HG03103 (cell line): ENCODE data around the gene B9D1.
A peak's percentile ranks its signal among the peaks of the same experiment; 100 is the strongest.

ENCODE experiments used
- ATAC-seq: cut with Tn5 transposase; IDR thresholded peaks from one replicate; pipeline ENCODE4 v1.9.1; 2021; ENCODE audit warnings: low read depth; ENCODE audit not compliant: unreplicated experiment

B9D1 gene

DNA sequence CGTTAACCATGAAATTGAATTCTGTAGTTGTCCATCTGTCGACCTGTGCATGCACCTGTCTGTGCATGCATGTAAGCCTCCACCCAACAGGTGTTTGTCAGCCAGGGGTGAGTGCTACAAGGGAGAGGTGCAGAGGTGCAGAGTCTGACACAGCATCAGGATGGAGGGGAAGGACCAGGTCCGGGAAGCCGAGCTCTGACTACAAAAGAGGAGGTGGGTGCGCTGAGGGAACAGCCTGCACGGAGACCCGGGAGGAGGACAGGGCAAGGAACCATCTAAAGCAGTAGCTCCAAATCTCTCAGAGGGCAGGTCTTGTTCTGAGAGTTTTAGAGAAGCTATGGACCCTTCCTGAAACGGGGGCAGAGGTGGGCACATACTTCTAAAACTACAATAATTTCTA, 54.1 kb downstream of the B9D1 start:
- ATAC-seq = no peak

DNA sequence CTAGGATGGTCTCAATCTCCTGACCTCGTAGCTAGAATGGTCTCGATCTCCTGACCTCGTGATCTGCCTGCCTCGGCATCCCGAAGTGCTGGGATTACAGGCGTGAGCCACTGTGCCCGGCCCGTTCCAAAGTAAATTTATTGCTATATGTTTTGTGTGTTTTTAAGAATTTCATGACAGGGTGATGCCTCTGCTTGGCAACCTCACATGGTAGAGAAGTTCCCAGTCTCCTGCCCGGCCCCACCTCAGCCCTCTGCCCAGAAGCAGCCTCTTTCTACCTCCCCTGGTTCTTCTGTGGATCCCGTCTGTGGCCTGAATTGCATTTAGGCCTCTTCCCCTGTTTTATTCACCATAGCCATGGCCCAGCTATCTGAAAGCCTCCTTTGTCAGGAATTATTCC, 55.0 kb downstream of the B9D1 start:
- no peak for ATAC-seq

DNA sequence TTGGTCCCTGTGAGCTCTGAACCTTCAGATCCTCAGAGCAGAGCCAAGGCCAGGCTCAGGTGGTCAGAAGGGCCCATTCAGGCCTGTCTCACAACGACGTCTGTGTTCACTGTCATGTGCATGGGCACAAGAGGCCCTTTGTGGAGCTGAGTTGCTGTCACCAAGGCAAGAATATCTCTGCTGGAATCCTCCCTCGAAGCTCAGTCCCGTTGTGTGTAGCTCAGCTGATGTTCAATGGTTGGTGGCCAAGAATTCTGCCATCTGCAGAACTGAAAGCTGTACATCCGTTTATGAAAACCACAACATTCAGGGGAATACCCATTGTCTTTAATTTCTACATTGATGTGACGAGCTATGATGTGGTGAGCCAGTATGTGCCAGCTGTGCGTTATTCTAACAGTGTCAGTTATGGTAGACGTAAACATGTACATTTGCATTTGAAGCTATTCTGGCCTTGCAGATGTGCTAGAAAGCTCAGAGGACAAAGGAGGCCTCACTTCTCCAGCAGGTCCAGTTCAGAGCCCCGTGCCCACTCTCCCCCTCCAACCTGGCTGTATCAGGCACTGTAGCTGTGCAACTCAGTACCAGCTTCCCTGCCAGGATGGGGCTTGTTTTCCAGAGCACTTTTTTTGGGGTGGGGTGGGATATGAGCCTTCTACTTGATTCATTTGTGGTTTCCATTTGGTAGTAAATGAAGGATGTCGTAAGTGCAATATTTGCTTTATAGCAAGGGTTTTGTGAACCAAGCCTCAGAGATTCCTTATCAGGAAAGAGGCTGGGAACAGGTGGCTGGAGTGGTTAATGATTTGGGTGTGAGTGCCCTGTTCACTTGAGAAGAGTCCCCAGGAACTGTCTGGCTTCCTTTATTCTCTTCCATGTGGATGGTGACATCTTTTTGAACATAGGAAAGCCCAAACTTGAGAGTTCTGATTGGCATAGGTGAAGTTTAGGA, 56.1 kb downstream of the B9D1 start:
- peak; percentile 77 for ATAC-seq

DNA sequence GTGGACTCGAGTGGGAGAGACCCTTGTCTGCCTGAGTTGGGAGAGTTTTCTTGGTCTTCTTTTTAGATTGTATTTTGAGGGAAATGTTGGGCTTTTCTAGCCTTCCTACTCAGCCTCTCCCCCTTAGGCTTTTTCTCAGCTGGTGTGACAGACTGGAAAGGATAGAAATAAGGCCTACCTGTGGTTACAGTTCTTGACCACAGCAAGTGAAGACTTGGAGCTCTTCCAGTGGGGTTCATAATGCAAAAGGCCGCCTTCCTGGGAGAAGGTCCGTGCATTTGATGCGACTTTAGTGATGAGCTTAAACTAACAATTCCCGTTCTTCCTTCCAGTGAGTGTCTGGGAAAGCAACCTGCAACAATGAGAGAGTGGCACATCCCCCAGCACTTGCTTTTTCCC, 56.8 kb downstream of the B9D1 start:
- no peak for ATAC-seq

DNA sequence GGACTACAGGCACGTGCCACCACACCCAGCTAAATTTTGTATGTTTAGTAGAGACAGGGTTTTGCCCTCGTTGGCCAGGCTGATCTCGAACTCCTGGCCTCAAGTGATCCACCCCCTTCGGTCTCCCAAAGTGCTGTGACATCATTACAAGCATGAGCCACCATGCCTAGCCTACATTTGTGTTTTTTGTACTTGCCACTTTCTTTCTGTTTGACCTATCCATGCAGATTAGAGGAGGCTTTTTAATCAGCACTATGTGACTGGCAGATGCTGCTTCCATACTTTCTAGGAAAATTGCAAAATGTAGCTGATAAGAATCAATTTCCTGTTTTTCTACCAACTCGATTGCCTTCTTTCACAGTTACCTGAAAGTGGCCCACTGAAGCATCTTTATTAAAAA, 57.3 kb downstream of the B9D1 start:
- ATAC-seq = no peak

DNA sequence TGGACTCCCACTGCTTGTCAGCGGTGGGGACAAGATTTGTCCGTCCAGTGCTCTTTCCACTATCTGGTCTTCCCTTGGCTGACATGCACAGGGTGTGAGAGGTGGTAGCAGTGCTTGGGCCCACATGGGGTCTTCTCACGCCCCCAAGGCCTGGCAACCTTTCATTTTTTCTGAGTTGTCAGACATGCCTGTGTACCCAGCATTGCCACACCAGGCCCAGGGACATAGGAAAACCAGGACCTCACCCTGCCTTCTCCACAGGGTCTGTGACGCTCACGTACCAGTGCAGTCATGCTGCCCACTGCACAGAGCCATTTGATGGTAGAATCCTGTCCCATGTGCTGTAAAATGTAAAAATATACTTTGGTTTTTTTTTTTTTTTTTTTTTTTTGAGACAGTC, 57.8 kb downstream of the B9D1 start:
- no peak for ATAC-seq

DNA sequence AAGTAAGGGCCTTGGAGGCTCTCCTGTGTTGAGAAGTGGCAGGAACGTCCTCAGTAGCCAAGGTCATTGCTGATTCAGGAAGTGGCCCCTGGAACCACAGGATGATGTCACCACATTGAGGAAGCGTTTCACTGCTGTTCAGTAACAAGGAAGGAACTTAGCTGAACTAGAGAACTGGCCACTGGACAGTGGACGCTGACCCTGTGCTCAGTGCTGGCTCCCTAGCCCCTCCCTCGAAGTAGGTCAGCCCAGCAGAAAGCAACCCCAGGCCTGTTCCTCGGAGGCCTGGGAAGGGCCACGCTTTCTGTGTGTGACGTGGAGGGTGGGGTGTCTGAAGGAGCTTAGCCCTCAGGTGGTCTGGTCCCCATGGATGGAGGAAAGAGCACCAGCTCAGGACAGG, 58.3 kb downstream of the B9D1 start:
- ATAC-seq = no peak

DNA sequence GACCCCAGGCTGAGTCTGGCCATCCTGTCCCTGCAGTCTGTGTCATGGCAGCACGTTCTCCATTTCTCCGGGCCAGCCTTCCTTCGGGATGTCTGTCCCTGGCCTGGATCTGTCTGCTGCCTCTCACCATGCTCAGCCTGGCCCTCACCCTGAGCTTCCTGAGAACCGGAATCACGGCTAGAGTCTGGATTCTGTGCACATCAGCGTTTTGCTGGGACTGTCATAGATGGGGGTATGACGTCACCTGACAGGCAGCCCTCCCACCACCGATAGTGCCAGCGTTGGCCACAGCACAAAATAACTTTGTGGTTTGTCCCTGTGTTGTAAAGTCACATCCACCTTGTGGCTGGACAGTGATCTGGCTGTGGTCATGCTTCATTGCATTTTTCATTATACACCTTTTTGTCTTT, 59.2 kb downstream of the B9D1 start:
- no peak for ATAC-seq

DNA sequence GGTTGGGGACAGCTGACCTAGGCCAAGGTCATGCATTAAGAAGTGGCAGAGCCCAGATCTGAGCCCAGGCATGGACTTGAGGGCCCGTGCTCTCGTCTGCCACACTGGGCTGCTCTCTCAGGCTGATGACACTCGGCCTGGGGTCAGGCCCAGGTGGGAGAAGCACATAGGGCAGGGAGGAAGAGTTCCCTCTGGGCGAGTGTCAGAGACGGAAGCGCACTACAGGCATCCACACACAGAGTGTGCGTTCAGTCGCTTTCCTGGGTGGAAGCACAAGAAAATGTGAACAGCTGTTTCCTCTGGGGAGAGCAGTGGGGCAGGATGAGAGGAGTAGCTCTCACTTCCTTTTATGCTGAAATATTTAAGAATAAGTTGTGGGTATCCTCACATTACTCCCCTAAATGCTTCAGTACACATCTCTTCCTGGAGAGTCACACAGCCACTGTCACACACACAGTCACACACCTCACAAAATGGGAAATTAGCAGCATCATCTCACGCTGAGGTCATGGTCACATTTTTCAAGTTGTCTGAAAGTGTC, 59.7 kb downstream of the B9D1 start:
- no peak for ATAC-seq

DNA sequence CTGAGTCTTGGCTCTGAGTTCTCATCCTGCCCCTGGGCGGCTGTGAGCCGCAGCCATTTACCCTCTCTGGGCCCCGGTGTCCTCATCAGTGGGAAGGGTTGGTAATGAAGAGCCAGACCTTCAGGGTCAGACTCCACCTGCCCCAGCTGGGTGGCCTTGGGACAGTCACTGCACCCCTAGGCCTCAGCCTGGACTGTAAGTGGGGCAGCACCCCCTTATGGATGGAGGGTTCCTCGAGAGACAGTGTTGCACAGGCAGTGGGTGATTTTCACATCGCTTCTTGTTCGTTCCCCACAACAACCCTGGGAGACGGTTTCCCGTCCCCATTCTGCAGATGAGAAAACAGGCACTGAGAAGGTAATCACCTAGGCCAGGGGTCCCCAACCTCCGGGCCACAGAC, 60.5 kb downstream of the B9D1 start:
- no peak for ATAC-seq

DNA sequence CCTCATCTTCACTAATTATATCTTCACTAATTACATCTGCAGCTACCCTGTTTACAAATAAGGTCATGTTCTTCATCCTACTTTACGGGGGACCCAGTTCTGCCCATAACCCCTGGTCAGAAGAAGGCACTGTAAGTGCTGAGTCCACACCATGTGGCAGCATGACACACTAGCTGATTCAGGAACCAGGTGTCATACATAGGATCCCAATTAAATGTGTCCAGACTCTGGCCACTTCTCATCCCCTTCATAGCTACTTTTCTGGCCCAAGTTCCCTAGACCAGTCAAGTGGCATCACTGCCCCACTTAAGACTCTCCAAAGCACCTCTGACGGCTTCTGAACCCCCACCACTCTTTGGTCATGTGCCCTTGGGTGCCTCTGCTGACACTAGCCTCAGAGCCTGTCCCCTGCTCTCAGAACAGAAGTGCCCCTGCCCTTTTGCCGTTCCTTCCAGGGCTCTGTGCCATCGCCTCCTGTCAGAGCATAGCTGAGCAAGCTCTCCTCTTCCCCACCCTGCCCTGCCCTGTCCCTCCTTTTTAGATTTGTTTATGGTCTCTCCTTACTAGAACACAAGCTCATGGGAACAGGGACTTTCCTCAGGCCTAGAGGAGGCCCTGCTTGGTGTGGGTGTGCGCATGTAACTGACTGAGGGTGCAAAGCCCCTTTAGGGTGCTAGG, 61.1 kb downstream of the B9D1 start:
- no peak for ATAC-seq

DNA sequence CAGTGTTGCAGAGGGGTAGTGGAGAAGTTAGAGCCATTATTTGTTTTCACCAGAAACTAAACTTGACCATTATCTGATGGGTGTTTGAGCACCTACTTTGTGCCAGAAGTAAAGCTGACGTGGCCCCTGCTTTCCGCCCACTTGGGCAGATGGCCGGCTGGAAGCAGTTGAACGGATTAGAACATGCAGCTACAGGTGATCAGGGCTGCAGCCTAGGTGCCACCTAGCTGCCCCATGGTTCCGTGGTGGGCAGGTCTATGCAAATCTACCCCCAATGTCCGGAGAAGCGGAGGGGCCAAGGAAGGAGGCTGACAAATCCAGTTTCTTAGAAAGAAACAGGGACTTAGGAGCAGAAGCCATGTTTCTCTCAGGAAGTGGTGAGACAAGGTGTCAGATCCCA, 62.7 kb downstream of the B9D1 start:
- no peak for ATAC-seq

DNA sequence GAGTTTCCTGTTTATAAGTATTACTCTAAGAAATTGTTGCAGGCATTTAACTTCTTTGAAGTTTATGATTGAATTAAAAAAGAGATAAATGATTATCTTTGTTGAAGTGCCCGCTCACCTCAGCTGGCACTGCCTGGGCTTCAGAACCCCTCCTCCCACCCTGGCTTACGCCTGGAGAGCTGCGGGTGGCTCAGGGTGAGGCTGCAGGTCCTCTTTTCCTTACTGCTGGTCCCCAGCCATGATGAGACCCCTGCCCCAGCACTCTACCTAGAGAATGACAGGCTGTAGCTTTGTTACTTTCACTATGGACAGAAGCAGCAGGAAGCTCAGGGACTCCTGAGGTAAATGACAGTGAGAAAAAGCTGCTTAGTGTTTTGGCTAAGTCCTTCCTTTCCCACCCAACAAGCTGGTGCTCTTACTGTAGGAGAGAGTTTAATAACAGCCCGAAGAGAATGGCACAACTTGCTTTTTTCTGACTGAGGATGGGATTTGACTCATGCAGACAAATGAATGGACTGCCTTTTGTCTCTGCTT, 63.2 kb downstream of the B9D1 start:
- ATAC-seq = no peak

DNA sequence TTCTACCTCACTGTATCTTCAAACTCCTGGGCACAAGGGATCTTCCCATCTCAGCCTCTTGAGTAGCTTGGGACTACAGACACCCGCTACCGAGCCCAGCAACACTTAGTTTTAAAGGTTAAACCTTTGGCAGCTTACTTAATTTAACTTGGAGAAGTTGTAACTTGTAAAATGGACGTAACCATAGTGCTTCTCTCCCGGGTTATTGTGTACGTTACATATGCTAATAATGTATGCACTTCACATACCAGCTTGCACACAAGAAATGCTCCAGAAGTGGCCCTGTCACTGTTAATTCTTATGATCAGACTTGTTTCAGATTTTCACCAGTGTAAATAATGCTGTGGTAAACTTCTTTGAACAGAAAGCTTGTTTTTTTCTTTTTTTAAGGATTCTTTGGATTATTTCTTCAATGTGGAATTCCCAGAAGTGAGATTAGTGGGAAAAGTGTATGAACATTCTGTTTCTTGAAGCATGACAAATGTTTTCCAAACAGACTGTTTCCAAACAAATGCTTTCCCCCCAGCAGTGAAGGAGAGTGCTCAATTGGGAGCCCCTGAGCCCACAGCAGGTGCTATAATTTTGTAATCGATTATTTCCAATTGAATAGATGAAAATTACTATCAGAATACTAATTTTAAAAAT, 63.8 kb downstream of the B9D1 start:
- no peak for ATAC-seq

DNA sequence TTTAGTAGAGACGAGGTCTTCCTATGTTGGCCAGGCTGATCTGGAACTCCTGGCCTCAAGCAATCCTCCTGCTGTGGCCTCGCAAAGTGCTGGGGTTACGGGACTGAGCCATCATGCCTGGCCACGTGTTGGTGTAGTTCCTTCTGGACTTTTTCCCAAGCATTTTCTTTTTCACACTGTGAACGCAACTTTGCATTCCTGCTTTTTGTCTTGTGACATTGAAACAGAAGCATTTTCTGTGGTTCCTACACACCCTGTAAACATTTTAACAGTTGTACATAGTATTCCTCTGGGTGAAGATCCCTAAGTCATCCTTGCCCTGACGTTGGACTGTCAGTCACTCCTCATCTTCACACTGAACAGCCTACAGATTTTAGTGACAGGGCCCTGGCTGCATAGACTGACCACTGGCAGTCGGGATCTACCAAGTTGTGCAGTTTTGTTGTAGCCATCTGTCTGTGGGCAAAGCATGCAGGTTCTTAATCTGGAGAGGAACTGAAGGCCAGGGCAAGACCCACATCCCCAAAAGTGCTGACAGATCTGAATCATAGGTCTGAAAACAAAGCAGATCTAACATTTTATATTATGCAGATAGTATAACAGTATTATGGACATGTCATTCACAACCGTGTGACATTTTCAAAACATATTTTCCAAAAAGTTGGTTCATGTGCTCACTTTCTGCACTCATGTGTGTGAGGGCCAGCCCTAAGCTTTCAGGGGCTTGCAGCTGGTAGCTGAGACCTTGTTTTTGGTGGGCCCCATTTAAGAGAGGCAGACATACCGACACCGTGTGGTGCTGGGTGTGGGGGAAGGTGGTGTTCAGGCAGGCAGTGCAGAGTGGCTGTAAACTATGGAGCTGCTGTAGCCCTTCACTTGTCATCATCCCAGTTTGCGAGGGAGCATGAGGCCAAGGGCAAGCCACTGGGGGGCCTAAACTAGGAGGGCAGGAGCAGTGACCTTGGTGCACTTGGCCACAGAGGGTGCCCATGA, 65.4 kb downstream of the B9D1 start:
- ATAC-seq = no peak

DNA sequence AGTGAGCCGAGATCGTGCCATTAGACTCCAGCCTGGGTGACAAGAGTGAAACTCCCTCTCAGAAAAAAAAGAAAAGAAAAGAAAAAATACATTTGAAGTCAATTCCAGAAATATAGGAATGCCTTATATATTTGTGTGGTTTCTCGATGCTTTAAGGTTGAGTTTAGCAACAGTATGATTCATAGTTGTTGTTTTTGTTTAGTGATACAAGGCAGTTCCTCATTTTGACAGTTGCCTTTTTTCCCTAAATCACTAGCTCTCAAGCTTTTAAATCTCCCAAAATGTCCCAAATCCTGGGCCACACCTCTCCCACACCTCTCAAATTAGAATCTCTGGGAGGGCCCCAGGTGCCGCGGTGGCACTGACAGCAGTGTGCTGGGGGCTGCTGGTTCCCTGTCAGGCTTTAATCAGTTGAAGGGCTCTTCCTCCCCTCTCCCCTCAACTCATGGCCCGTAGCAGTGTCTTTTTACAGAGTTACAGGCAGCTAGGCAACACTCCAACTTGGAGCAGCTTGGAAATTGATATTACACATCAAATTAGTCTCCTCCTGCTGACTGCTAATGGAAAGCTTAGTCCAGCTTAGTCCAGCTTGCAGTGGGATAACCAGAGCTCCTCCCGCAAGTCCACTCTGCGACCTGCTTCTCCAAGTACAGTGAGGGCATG, 66.9 kb downstream of the B9D1 start:
- ATAC-seq = no peak

DNA sequence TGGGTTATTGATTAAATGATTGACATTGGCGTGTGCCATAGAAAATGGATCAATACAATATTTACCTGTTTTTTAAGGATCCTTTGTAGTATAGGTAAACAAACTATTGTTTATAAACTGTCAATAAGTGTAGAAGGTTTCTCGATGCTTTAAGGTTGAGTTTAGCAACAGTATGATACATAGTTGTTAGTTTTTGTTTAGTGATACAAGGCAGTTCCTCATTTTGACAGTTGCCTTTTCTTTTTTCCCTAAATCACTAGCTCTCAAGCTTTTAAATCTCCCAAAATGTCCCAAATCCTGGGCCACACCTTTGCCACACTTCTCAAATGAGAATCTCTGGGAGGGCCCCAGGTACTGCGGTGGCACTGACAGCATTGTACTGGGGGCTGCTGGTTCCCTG, 68.1 kb downstream of the B9D1 start:
- no peak for ATAC-seq
